Activated T-cell treated with anti-CD3 and anti-CD28 coated beads, Interleukin-2, amount 50 U/mL, for 4 hours (primary cell): ENCODE results near the gene FNTB. TPM values are rescaled to one million over a fixed set of nuclear protein-coding genes. Genes with fewer than 3 reads are reported as not detected.
"Not testable (repeated sequence)": the region's sequence is repeated elsewhere in the genome, so short reads cannot be mapped to it uniquely, and the experiment has no call there.

Source experiments
- ATAC-seq, 2 donors: fragments of 200-7000 bp; cut with Tn5 transposase; one replicate each; pipeline ENCODE4 v1.10.0; 2021
- DNase-seq: peaks from one replicate; pipeline ENCODE4 v3.0.0-alpha.2; 2020
- H3K27me3 Mint-ChIP-seq: one replicate; pipeline ENCODE4 v1.8.0; 2021; ENCODE audit warnings: low read depth, mixed read lengths
- H3K36me3 Mint-ChIP-seq: one replicate; pipeline ENCODE4 v1.8.0; 2022; ENCODE audit warnings: mixed read lengths; ENCODE audit not compliant: insufficient read depth
- H3K4me1 Mint-ChIP-seq: one replicate; pipeline ENCODE4 v1.8.0; 2021; ENCODE audit warnings: low read depth, mixed read lengths
- H3K4me3 Mint-ChIP-seq: one replicate; pipeline ENCODE4 v1.8.0; 2021; ENCODE audit warnings: mild to moderate bottlenecking, moderate library complexity, mixed read lengths
- H3K9me3 Mint-ChIP-seq: one replicate; pipeline ENCODE4 v1.8.0; 2021; ENCODE audit warnings: mixed read lengths
- total RNA-seq, 3 donors: library from RNA; stranded (reverse); gene quantifications; one replicate each; pipeline ENCODE4 v1.2.1, GENCODE V29; 2021

The FNTB gene
- total RNA-seq, 3 donors from 2014 or later, result 9.4 to 11.7 (median 10.9) TPM

DNA sequence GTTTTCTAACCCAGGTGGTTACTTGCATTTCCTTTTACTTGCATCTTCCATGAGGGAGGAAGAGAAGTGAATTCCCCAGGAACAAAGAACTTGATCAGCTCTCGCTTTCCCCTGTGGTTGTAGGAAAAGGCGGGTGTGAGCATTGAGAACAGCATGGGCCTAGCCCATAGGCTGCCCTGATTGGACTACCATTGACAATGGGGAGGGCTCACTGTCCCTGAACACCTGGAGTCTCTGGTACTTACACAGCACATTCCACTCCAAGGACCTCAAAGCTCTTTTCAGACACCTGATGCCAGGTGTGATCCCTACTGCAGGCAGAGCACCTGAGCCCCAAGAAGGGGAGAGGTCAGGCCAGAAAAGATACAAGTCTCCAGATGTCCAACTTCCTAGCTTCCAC is 90.6 kb downstream of the FNTB start:
- Mint-ChIP-seq H3K36me3 (peaks cover 48% of the 10 kb centered on the region), H3K27me3 (no peaks in the 10 kb centered on the region), H3K4me1 (peaks cover 53% of the 10 kb centered on the region), H3K4me3 (no peak overlapping the region), H3K9me3 (no peaks in the 10 kb centered on the region)
- DNase-seq (no peak), ATAC-seq (no peak)

DNA sequence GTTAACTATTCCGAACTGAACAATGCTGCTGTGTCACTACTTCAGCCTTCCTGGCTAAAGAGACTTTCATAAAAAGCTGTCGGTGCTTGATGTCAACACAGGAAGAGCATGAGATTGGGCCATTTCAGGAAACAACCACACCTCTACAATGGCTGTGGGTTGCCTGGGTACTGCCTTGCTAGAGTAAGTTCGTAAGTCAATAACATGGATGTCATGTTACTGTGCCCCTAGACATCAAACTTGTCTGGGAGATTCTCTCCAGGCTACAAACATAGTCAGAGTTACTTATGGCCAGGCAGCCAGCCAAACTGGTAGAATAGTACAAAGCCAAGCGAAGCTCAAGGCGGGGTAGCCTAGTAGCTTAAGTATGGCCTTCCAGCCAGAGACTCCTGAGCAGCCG is 92.5 kb downstream of the FNTB start:
- peaks cover 67% of the 10 kb centered on the region for H3K4me1 Mint-ChIP-seq
- H3K36me3 Mint-ChIP-seq, result peaks cover 49% of the 10 kb centered on the region
- no peaks in the 10 kb centered on the region for H3K9me3 Mint-ChIP-seq
- H3K27me3 Mint-ChIP-seq, result no peaks in the 10 kb centered on the region
- H3K4me3 Mint-ChIP-seq, result no peak overlapping the region
- no peak for ATAC-seq
- DNase-seq, result no peak

DNA sequence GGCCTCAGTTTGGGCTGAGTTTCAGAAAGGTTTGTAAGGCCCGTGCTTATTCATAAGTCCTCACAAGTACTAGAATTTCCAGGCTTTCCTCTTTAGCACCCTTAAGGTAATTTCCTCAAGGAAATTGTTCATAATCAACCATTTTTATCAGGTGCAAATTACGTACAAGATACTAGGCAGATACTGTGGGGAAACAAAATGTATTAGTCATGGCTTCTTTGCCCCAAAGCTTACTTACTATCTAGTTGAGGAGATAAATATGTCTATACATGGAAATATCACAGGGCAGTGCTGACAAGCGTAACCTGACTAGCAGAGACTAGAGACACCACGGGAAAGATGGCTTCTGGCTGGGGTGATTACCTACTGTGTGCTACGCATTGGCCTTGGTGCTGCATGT is 93.1 kb downstream of the FNTB start:
- H3K9me3 Mint-ChIP-seq, result no peaks in the 10 kb centered on the region
- H3K36me3 Mint-ChIP-seq, result peaks cover 49% of the 10 kb centered on the region
- ATAC-seq, result no peak
- peaks cover 64% of the 10 kb centered on the region for H3K4me1 Mint-ChIP-seq
- DNase-seq, result no peak
- H3K4me3 Mint-ChIP-seq, result no peak overlapping the region
- no peaks in the 10 kb centered on the region for H3K27me3 Mint-ChIP-seq

DNA sequence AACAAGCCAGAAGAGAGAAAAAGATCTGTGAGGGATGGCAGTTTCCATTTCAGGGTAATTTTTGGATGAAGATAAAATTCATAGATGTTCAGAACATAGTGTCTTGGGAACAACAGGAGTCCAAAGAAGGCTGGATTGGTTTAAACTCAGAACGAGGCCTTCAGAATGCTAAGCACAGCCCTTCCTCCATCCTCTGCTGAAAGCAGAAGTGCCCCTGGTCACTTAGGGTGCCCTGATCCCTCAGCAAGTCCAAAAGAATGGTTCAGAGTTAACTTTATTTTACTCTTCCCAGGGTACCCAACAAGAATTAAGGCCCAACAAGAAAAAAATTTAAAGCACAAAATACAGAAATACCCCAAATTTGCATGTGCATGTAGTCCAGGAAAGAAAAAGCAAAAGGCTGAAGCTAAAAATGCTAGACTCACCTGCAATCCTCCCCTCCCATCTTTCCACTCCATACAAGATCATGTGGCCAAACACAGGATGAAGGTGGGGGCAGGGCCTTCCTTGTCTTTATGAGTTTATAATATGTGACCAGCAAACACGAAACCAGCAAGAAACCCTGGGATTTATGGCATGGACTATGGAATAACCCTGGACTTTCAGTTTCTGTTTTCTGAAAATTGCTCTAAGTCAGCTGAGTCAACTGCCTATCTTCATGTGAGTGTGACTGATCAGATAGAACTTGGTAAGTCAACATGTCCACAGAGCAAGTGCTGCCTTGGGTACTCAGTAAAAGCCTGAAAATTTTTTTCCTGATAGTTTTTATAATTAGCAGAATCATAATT is 94.5 kb downstream of the FNTB start:
- Mint-ChIP-seq H3K4me1 (peaks cover 64% of the 10 kb centered on the region), H3K36me3 (peaks cover 46% of the 10 kb centered on the region), H3K9me3 (peaks cover under 1% of the 10 kb centered on the region), H3K27me3 (no peaks in the 10 kb centered on the region), H3K4me3 (no peak overlapping the region)
- ATAC-seq, result no peak
- no peak for DNase-seq

DNA sequence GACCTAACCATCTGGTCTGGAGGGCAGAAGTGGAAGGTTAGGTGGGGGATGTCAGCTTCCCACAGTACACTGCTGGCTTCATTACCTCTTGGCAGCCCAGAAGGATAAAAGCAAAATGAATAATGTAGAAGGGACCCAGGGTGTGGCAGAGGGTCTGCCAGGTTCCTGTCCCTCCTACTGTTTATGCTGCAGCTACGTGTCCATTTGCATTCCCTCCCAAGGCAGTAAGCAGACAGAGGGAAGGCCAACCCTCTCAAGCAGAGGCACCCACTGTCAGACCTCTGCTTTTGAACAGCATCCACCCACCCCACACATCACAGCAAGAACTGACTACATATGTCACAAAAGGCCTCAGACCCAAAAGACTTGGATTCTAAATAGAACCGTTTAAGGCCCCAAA is 96.2 kb downstream of the FNTB start:
- H3K4me3 Mint-ChIP-seq, result no peak overlapping the region
- ATAC-seq, result no peak
- DNase-seq, result no peak
- H3K27me3 Mint-ChIP-seq, result no peaks in the 10 kb centered on the region
- H3K4me1 Mint-ChIP-seq, result peaks cover 73% of the 10 kb centered on the region
- peaks cover 54% of the 10 kb centered on the region for H3K36me3 Mint-ChIP-seq
- H3K9me3 Mint-ChIP-seq, result peaks cover 6% of the 10 kb centered on the region

DNA sequence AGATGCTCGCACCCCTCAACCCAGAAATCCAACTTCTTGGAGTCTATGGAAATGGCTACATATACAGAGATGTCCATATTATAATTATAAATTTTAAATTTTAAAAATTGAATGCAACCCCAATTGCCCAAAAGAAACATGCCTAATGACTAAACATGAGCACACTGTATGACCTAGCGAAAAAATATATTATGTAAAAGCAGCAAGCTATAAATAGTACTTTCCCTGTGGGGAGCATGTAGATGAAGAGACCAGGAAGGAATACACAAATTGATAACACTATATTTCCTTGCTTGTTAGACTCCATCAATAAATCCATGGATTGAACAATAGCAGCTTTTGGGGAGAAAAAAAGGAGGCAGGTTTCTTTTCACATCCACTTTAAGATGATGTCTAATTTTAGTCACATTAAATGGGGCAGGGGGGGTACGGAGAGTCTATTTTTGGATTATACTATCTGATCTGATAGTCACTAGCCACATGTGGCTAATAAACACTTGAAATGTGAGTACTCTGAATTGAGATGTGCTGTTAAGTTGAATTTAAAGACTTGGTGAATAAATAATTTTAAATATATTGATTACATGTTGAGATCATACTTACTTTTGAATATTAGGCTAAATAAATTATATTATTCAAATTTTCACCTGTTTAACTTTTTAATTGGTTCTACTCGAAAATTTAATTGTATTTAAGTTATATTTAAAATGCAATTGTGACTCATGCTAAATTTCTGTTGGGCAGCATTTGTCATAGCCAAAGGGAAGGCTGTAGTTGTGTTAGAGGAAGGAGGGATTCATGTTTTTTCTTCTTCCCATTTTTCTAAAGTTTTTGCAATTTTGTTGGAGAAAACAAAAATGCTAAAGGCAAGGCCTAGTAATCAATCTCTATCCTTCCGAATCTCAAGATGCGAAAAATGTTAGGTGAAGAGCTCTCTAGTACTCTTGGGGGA is 98.1 kb downstream of the FNTB start:
- Mint-ChIP-seq H3K9me3 (peaks cover 8% of the 10 kb centered on the region), H3K36me3 (peaks cover 62% of the 10 kb centered on the region), H3K4me1 (peaks cover 68% of the 10 kb centered on the region), H3K4me3 (no peak overlapping the region), H3K27me3 (no peaks in the 10 kb centered on the region)
- ATAC-seq (no peak), DNase-seq (no peak)

DNA sequence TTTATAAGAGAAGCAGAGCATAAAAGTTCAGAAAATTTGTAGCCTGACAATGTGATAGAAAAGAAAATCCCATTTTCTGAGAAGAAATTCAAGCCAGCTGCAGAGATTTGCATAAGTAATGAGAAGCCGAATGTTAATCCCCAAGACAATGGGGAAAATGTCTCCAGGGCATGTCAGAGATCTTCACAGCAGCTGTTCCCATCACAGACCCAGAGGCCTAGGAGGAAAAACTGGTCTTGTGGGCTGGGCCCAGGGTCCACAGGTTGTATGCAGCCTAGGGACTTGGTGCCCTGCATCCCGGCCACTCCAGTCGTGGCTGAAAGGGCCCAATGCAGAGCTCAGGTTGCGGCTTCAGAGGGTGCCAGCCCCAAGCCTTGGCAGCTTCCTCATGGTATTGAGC is 100.0 kb downstream of the FNTB start:
- not testable (repeated sequence) for H3K27me3 Mint-ChIP-seq, ATAC-seq, DNase-seq

DNA sequence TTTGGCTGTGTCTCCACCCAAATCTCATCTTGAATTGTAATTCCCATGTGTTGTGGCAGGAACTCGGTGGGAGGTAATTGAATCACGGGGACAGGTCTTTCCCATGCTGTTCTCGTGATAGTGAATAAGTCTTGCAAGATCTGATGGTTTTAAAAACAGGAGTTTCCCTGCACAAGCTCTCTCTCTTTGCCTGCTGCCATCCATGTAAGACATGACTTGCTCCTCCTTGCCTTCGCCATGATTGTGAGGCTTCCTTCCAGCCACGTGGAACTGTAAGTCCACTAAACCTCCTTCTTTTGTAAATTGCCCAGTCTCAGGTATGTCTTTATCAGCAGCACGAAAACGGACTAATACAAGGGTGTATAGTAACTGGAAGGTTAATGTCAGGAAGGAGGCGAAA is 101.1 kb downstream of the FNTB start:
- H3K4me3 Mint-ChIP-seq, DNase-seq, ATAC-seq, H3K9me3 Mint-ChIP-seq, H3K27me3 Mint-ChIP-seq: not testable (repeated sequence)
- H3K36me3 Mint-ChIP-seq, result peaks cover 59% of the 10 kb centered on the region
- H3K4me1 Mint-ChIP-seq, result peaks cover 55% of the 10 kb centered on the region

More for the DNA sequence above, 100.0 kb downstream of the FNTB start:
- H3K9me3 Mint-ChIP-seq, H3K4me3 Mint-ChIP-seq: not testable (repeated sequence)
- H3K36me3 Mint-ChIP-seq, result peaks cover 67% of the 10 kb centered on the region
- H3K4me1 Mint-ChIP-seq, result peaks cover 60% of the 10 kb centered on the region

DNA sequence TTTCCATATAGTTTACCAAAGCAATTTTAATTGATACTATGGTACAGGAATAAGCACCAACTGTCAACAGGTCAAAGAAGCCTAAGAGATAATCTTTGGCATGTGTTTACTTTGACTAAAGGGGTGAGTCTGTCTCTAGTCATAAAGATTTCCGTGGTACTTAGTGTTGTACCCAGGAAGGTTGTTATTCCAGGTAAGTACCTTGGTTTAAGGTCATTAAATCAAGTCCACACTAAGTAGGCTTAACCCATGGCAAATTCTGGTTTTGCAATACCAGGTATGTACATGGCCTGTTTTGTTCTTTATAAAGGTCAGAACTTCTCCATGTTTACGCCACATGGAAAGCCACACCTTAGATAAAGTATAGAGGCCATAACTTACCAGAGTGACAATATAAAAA is 105.7 kb downstream of the FNTB start:
- ATAC-seq, result no peak

DNA sequence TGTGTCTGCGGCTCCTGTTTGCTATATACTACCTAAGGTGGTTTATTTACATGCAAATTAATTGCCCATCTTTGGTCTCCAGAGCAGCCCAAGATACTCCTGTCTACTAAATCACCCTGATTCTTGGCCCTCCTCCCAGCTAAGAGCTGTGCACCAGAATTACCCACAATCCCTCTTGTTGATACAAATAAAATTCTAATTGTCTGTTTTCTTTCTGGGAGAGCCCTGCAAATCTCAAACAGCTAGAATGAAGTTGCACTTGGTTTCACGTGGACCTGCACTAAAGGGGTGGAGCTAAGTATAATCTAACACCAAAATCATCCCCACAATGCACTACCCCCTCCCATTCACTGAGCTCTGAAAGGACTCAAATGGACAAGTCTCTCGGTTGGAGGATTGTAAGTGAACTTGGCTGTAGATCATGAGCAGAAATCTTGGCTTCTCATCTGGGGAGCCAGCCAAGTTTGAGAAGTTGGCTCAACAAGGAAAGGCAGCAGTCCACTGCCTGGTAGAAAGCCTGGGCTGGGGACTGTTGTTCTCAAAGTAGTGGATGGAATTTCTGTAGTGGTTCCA is 109.0 kb downstream of the FNTB start:
- peak overlapping the region; percentile 2 for H3K4me3 Mint-ChIP-seq
- peaks cover 85% of the 10 kb centered on the region for H3K4me1 Mint-ChIP-seq
- H3K9me3 Mint-ChIP-seq, result no peaks in the 10 kb centered on the region
- H3K27me3 Mint-ChIP-seq, result no peaks in the 10 kb centered on the region
- DNase-seq, result no peak
- no peak for ATAC-seq
- peaks cover 40% of the 10 kb centered on the region for H3K36me3 Mint-ChIP-seq

More for the DNA sequence above, 105.7 kb downstream of the FNTB start:
- Mint-ChIP-seq H3K4me3 (no peak overlapping the region), H3K4me1 (peaks cover 65% of the 10 kb centered on the region), H3K27me3 (no peaks in the 10 kb centered on the region), H3K9me3 (peaks cover 4% of the 10 kb centered on the region), H3K36me3 (peaks cover 56% of the 10 kb centered on the region)
- DNase-seq, result no peak

DNA sequence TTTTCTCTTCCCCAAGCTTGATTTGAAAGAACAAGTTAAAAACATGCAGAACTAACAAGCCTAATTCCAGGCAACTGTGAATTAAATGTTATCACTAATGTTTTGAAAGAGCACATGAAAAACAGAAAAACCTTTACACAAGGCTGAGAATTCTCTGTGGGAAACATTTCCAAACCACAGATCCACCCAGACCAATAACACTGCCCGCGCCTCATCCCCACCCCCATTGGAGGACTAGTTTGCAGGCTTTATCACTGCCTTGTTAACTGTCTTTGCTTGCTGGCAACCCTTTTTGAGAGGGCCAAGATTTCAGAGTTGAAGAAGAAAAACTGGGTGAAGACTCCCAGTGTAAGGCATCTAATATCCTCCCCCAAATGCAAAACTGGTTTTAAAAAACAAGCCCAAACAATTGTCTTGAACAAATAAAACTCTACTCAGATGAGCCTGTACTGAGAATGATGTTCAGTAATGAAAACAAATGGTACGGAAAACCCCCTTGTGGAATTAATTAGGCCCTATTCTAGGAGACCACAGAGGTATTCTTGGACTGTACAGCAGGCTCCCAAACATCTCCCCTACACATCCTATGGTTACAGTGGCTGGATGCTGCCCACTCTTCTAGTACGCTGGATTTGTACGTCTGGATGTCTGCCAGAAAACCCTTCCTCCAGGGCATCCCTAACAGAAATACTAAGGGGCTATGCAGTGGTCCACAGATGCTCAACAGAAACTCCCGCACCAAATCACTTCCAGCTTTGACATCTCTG is 109.8 kb downstream of the FNTB start:
- Mint-ChIP-seq H3K4me1 (peaks cover 83% of the 10 kb centered on the region), H3K9me3 (no peaks in the 10 kb centered on the region), H3K4me3 (peak overlapping the region; percentile 2), H3K27me3 (no peaks in the 10 kb centered on the region), H3K36me3 (peaks cover 35% of the 10 kb centered on the region)
- DNase-seq (no peak), ATAC-seq (peak; percentile 16 to 49)

DNA sequence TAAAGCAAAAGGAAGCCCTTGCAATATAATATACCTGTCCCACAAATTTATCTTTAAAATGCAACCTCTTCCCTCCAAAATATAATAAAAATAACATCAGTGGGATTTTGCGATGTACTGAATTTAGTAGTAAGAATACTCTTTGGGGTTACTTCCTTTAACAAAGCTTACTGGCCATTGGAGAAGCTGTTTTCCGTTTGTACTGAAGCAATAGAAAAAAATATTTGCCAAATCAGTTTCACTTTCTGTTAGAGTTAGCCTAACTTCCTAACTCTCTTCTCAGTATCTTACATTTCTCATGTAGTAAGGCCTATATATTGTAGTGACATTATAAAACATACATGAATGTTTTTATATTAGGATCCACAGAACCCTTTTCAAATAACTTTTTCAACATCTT is 111.9 kb downstream of the FNTB start:
- Mint-ChIP-seq H3K36me3 (peaks cover 30% of the 10 kb centered on the region), H3K4me1 (peaks cover 75% of the 10 kb centered on the region), H3K4me3 (peak overlapping the region; percentile 73), H3K9me3 (no peaks in the 10 kb centered on the region), H3K27me3 (no peaks in the 10 kb centered on the region)
- ATAC-seq (no peak), DNase-seq (no peak)

DNA sequence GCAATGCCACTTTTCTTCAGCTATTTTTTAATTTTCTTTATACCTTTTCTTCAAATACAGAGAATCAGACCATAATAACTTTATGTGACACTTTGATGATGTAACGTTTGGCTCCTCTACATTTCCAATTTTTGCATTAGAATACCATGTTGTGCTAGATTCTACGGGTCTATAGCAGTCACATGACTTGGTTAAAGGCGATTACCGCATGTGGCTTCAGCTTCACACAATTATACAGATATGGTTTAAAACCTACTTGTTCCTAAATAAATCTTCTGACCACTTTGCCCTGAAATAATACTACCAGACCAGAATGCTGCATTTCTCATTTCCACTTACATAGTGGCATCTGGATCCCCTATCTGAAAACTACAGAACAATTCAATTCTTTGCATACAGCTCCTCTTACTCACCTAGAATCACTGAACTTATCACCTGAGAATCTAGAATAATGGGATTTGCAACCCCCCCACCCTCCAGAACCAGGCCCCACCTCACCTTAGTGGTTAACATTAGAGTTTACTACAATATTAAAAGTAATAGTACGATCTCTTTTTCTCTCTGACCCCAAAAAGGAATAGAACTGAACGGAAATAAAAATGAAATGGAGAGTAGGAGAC is 114.3 kb downstream of the FNTB start:
- H3K27me3 Mint-ChIP-seq, result peaks cover 3% of the 10 kb centered on the region
- H3K4me1 Mint-ChIP-seq, result peaks cover 50% of the 10 kb centered on the region
- DNase-seq (no peak), ATAC-seq (no peak)
- no peaks in the 10 kb centered on the region for H3K9me3 Mint-ChIP-seq
- peaks cover 16% of the 10 kb centered on the region for H3K36me3 Mint-ChIP-seq
- H3K4me3 Mint-ChIP-seq, result peak overlapping the region; percentile 98
